A549 (cell line): ENCODE data around the gene SOCS7. TPM values are rescaled to one million over a fixed set of nuclear protein-coding genes. Genes with fewer than 3 reads are reported as not detected.

Experiments used
- ATAC-seq, 2 experiments: fragments of 200-7000 bp in 1 of 2; fragments of >200 bp in 1 of 2; cut with Nextera tagmentation in 1 of 2; cut with Tn5 transposase in 1 of 2; 3 replicates each; pipeline versions ENCODE4 v1.8.0 to v1.9.1; 2018 to 2020; ENCODE audit warnings: mild to moderate bottlenecking in 1 of 2, moderate library complexity in 1 of 2
- CTCF ChIA-PET: fragments of 300-600 bp; sonication (Branson Sonifier 250); formaldehyde crosslinking; extraction: SDS; loops from one replicate; lab custom pipeline; 2021; ENCODE audit warnings: antibody characterized with exemption, inconsistent platforms; lab: Yijun Ruan, JAX
- POLR2A ChIA-PET: fragments of 350-600 bp; formaldehyde crosslinking; extraction: SDS; loops from one replicate; lab custom pipeline; 2021; ENCODE audit warnings: antibody characterized with exemption, inconsistent platforms; lab: Yijun Ruan, JAX
- DNase-seq, 2 experiments: peaks; one replicate each; pipeline versions ENCODE4 v3.0.0 to v3.0.0-alpha.2; 2011 to 2016; ENCODE audit warnings: low read depth in 1 of 2, low spot score in 1 of 2
- FAIRE-seq: peaks from 2 replicates; lab custom pipeline; 2011; peaks lifted over from hg19 to GRCh38; lab: Jason Lieb, UNC
- H3K27ac ChIP-seq, 2 experiments: fragments of >200 bp; sonication (Bioruptor Twin); formaldehyde crosslinking; 3 replicates each; pipeline ENCODE4 v1.5.1; 2016 to 2017
- H3K4me1 ChIP-seq: fragments of >200 bp; sonication (Bioruptor Twin); formaldehyde crosslinking; 3 replicates; pipeline ENCODE4 v1.6.1; 2016
- H3K4me2 ChIP-seq: fragments of >200 bp; sonication (Bioruptor Twin); formaldehyde crosslinking; 3 replicates; pipeline ENCODE4 v1.6.1; 2016
- H3K4me3 ChIP-seq: fragments of >200 bp; sonication (Bioruptor Twin); formaldehyde crosslinking; 3 replicates; pipeline ENCODE4 v1.5.1; 2016
- H3K9me3 ChIP-seq: fragments of >200 bp; sonication (Bioruptor Twin); formaldehyde crosslinking; 3 replicates; pipeline ENCODE4 v1.6.1; 2016
- CBX2 ChIP-seq: fragments of 200-600 bp; sonication (generic); IDR thresholded peaks from 2 replicates; pipeline ENCODE4 v1.6.1; 2016; ENCODE audit warnings: low read depth, mild to moderate bottlenecking, borderline replicate concordance
- ELK1 ChIP-seq: fragments of 150-350 bp; IDR thresholded peaks from 2 replicates; pipeline ENCODE4 v1.6.1; 2014; ENCODE audit warnings: low read depth, mild to moderate bottlenecking, low read length
- FOXS1 ChIP-seq: fragments of 250-450 bp; sonication (Bioruptor Pico); IDR thresholded peaks from 2 replicates; pipeline ENCODE4 v1.5.0; 2020; ENCODE audit warnings: mild to moderate bottlenecking, moderate library complexity
- HES2 ChIP-seq: fragments of >200 bp; sonication (Bioruptor Twin); formaldehyde crosslinking; IDR thresholded peaks from 2 replicates; pipeline ENCODE4 v1.6.1; 2016
- HOXA7 ChIP-seq: fragments of 250-450 bp; sonication (Bioruptor Pico); IDR thresholded peaks from 2 replicates; pipeline ENCODE4 v1.5.0; 2020; ENCODE audit warnings: mild to moderate bottlenecking, moderate library complexity
- JUNB ChIP-seq: fragments of >200 bp; sonication (Bioruptor Twin); formaldehyde crosslinking; IDR thresholded peaks from 2 replicates; pipeline ENCODE4 v1.6.1; 2016
- MAX ChIP-seq: IDR thresholded peaks from 2 replicates; pipeline ENCODE4 v1.6.1; 2012
- NFE2L2 ChIP-seq: fragments of 150-350 bp; conservative IDR thresholded peaks from 2 replicates; pipeline ENCODE4 v1.6.1; 2014; ENCODE audit warnings: low read length
- NPAS2 ChIP-seq: fragments of 250-450 bp; sonication (Bioruptor Pico); IDR thresholded peaks from 2 replicates; pipeline ENCODE4 v1.8.0; 2022; ENCODE audit warnings: mild to moderate bottlenecking, moderate library complexity, borderline replicate concordance
- POLR2AphosphoS2 ChIP-seq: conservative IDR thresholded peaks from 2 replicates; pipeline ENCODE4 v1.6.1; 2012; ENCODE audit warnings: low read length, improper control_type of control experiment, inconsistent platforms
- RFX5 ChIP-seq: fragments of 450-650 bp; IDR thresholded peaks from 2 replicates; pipeline ENCODE4 v1.7.1; 2014; ENCODE audit warnings: antibody characterized with exemption, mild to moderate bottlenecking, moderate library complexity
- SMC3 ChIP-seq: fragments of >200 bp; sonication (Bioruptor Twin); formaldehyde crosslinking; IDR thresholded peaks from 3 replicates; pipeline ENCODE4 v1.6.1; 2018; ENCODE audit warnings: inconsistent platforms
- SREBF2 ChIP-seq: fragments of 450-650 bp; IDR thresholded peaks from 2 replicates; pipeline ENCODE4 v1.6.1; 2014; ENCODE audit warnings: mild to moderate bottlenecking, moderate library complexity
- WGBS: methylation state at CpG from one replicate; pipeline ENCODE4 v1.1.6; 2017; ENCODE audit errors: missing lambda C conversion rate; 5-methylcytosine and 5-hydroxymethylcytosine counted together
- polyA plus RNA-seq, 4 experiments: library from polyadenylated mRNA; depleted of rRNA in 3 of 4; stranded (reverse); fragments of >200 nt; fragmentation: RNase III in 1 of 4; extraction: RNeasy Plus Mini Kit Qiagen cat#74134 plus additional on column Dnase treatment in 1 of 4; gene quantifications; 2 replicates in 3 of 4; 3 replicates in 1 of 4; pipeline ENCODE4 v1.2.3, GENCODE V29; 2011 to 2017
- TF ChIP-seq, protein P1 (sequence below): fragments of 250-450 bp; sonication (Bioruptor Pico); IDR thresholded peaks from 2 replicates; pipeline ENCODE4 v1.5.0; 2021; ENCODE audit warnings: mild to moderate bottlenecking, moderate library complexity, borderline replicate concordance
- TF ChIP-seq, protein P2 (sequence below): fragments of >200 bp; sonication (Bioruptor Twin); formaldehyde crosslinking; IDR thresholded peaks from 3 replicates; pipeline ENCODE4 v1.5.1; 2016

Gene SOCS7
- polyA plus RNA-seq, 2 of the 4 experiments (the other 2 are of a cell fraction) = 14.4 to 20.6 TPM

GRCh38 chr17:38364741-38365140, 13.1 kb downstream of the SOCS7 start:
- H3K4me3 ChIP-seq = no peak overlapping the region
- WGBS = 94% methylated on average over 8 of the region's 8 CpGs
- no peak for FAIRE-seq
- DNase-seq = no peak
- no peak overlapping the region for H3K4me2 ChIP-seq
- ATAC-seq = no peak
- ChIA-PET POLR2A (no interaction called here), CTCF (interaction anchor here (1.1 to 14.5 kb wide), 7 partner anchors 13 to 222 kb away, joined by 3 to 189 read pairs (median 7); partner anchors contain the start of genes GPR179 and SOCS7)
- no peaks in the 10 kb centered on the region for H3K9me3 ChIP-seq
- no peak for TF ChIP-seq SMC3
- TF ChIP-seq, protein P1, sequence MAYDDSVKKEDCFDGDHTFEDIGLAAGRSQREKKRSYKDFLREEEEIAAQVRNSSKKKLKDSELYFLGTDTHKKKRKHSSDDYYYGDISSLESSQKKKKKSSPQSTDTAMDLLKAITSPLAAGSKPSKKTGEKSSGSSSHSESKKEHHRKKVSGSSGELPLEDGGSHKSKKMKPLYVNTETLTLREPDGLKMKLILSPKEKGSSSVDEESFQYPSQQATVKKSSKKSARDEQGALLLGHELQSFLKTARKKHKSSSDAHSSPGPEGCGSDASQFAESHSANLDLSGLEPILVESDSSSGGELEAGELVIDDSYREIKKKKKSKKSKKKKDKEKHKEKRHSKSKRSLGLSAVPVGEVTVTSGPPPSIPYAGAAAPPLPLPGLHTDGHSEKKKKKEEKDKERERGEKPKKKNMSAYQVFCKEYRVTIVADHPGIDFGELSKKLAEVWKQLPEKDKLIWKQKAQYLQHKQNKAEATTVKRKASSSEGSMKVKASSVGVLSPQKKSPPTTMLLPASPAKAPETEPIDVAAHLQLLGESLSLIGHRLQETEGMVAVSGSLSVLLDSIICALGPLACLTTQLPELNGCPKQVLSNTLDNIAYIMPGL (CRISPR knock-in tag) = no peak
- no peak for TF ChIP-seq NPAS2 (CRISPR knock-in tag)
- TF ChIP-seq FOXS1 (CRISPR knock-in tag) = no peak
- H3K27ac ChIP-seq = no peak overlapping the region
- no peaks in the 10 kb centered on the region for H3K4me1 ChIP-seq

GRCh38 chr17:38369124-38369886, 17.7 kb downstream of the SOCS7 start:
- no peak for FAIRE-seq
- CTCF ChIA-PET = interaction anchor here (1.2 to 14.5 kb wide), 2 partner anchors 19 to 45 kb away, joined by 3 to 189 read pairs; partner anchors contain the start of genes GPR179 and SOCS7
- ATAC-seq = no peak

More at GRCh38 chr17:38369124-38369886, 17.7 kb downstream of the SOCS7 start:
- no peaks in the 10 kb centered on the region for H3K4me1 ChIP-seq
- H3K27ac ChIP-seq = no peak overlapping the region
- no peak overlapping the region for H3K4me2 ChIP-seq
- DNase-seq = no peak
- WGBS = 94% methylated on average over 8 of the region's 8 CpGs
- no peak for TF ChIP-seq CBX2
- TF ChIP-seq HOXA7 (CRISPR knock-in tag) = no peak
- no peak for TF ChIP-seq MAX
- no peak for TF ChIP-seq HES2
- no peak for TF ChIP-seq RFX5
- no peak for TF ChIP-seq SREBF2
- TF ChIP-seq POLR2AphosphoS2 = no peak
- TF ChIP-seq, protein P2, sequence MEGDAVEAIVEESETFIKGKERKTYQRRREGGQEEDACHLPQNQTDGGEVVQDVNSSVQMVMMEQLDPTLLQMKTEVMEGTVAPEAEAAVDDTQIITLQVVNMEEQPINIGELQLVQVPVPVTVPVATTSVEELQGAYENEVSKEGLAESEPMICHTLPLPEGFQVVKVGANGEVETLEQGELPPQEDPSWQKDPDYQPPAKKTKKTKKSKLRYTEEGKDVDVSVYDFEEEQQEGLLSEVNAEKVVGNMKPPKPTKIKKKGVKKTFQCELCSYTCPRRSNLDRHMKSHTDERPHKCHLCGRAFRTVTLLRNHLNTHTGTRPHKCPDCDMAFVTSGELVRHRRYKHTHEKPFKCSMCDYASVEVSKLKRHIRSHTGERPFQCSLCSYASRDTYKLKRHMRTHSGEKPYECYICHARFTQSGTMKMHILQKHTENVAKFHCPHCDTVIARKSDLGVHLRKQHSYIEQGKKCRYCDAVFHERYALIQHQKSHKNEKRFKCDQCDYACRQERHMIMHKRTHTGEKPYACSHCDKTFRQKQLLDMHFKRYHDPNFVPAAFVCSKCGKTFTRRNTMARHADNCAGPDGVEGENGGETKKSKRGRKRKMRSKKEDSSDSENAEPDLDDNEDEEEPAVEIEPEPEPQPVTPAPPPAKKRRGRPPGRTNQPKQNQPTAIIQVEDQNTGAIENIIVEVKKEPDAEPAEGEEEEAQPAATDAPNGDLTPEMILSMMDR = no peak
- no peak for TF ChIP-seq SMC3
- TF ChIP-seq NFE2L2 = no peak
- no peak for TF ChIP-seq FOXS1 (CRISPR knock-in tag)
- TF ChIP-seq JUNB = no peak
- TF ChIP-seq ELK1 = no peak
- H3K9me3 ChIP-seq = no peaks in the 10 kb centered on the region
- POLR2A ChIA-PET = no interaction called here
- H3K4me3 ChIP-seq = no peak overlapping the region
